C4-2B (cell line): ENCODE measurements around the gene CCDC83.

ENCODE experiments used
- CTCF ChIP-seq: fragments of 450-650 bp; conservative IDR thresholded peaks from 2 replicates; pipeline ENCODE4 v1.5.1; 2017; ENCODE audit warnings: mild to moderate bottlenecking
- ZFX ChIP-seq: fragments of 450-650 bp; IDR thresholded peaks from 2 replicates; pipeline ENCODE4 v1.6.1; 2017

GRCh38 chr11:85960678-85961077 is 105.5 kb downstream of the CCDC83 start:
- TF ChIP-seq CTCF (no peak), ZFX (no peak)
